H1 (cell line): ENCODE results near the gene PTPN2.

Experiments
- E2F6 ChIP-seq: IDR thresholded peaks from 2 replicates; pipeline ENCODE4 v1.6.1; 2012; ENCODE audit warnings: inconsistent platforms
- RAD21 ChIP-seq, 2 experiments: IDR thresholded peaks in 1 of 2; conservative IDR thresholded peaks in 1 of 2; 2 replicates each; pipeline ENCODE4 v1.6.1; 2011; ENCODE audit warnings: low read depth in 2 of 2, low read length in 2 of 2, improper control_type of control experiment in 1 of 2, inconsistent platforms in 1 of 2, mild to moderate bottlenecking in 1 of 2, moderate library complexity in 1 of 2
- YY1 ChIP-seq: IDR thresholded peaks from 2 replicates; pipeline ENCODE4 v1.6.1; 2011; ENCODE audit warnings: low read depth, mild to moderate bottlenecking, low read length
- TF ChIP-seq, protein P1 (sequence below), 3 experiments: IDR thresholded peaks; 1 replicate in 2 of 3; 2 replicates in 1 of 3; pipeline versions ENCODE4 v1.5.1 to v1.6.1; 2011; ENCODE audit warnings: low read length in 3 of 3, mild to moderate bottlenecking in 3 of 3, inconsistent platforms in 2 of 3, low read depth in 1 of 3, moderate library complexity in 1 of 3; ENCODE audit not compliant: insufficient read depth in 1 of 3; ENCODE audit errors: control extremely low read depth in 1 of 3

DNA sequence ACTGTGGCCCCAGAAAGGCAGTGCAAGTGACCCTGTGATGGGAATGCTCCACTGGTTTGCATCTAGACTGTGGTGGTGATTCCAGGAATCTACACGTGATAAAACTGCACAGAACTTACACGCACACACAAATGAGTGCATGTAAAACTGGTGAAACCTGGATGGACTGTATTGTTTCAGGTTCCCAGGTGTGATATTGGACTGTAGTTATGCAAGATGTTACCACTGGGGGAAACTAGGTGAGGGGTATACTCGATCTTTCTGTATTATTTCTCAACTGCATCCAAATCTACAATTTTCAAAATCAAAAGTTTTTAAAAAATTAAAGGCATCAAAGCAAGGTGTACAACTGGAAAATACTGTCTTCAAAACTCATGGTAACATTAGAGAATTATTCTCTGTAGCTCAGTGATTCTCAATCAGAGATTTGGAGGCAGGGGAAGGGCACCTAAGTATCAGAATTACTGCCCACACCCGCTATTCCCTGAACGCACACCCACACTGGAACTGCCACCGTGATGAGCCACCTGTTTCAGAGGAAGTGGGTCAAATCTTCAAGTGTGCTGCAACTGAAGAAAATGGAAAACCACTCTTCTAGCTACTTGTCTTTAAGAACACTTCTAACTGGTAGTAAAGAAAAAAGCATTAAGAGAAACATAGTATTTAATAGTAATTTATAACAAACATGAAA, 26.7 kb downstream of the PTPN2 start:
- TF ChIP-seq RAD21 (IDR thresholded peaks at IDR 0.05 in 1 of 2, conservative IDR thresholded peaks at IDR 0.05 in 1 of 2; ENCODE audit: low read depth in 2 of 2, low read length in 2 of 2) = no peak
- TF ChIP-seq, protein P1, sequence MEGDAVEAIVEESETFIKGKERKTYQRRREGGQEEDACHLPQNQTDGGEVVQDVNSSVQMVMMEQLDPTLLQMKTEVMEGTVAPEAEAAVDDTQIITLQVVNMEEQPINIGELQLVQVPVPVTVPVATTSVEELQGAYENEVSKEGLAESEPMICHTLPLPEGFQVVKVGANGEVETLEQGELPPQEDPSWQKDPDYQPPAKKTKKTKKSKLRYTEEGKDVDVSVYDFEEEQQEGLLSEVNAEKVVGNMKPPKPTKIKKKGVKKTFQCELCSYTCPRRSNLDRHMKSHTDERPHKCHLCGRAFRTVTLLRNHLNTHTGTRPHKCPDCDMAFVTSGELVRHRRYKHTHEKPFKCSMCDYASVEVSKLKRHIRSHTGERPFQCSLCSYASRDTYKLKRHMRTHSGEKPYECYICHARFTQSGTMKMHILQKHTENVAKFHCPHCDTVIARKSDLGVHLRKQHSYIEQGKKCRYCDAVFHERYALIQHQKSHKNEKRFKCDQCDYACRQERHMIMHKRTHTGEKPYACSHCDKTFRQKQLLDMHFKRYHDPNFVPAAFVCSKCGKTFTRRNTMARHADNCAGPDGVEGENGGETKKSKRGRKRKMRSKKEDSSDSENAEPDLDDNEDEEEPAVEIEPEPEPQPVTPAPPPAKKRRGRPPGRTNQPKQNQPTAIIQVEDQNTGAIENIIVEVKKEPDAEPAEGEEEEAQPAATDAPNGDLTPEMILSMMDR (IDR thresholded peaks at IDR 0.05; ENCODE audit: control extremely low read depth in 1 of 3, insufficient read depth in 1 of 3, low read depth in 1 of 3, low read length in 3 of 3) = no peak
- no peak for TF ChIP-seq YY1
- TF ChIP-seq E2F6 = no peak
